Cardiac septum (tissue), 1 donor: Measurements from ENCODE around the gene SNX32. TPM values are rescaled to one million over a fixed set of nuclear protein-coding genes. Genes with fewer than 3 reads are reported as not detected.
"Not testable (repeated sequence)": the region's sequence is repeated elsewhere in the genome, so short reads cannot be mapped to it uniquely, and the experiment has no call there.

Experiments
- DNase-seq: peaks from one replicate; pipeline ENCODE4 v3.0.0-alpha.2; 2020; ENCODE audit warnings: low spot score
- intact Hi-C: fragments of 100-400 bp; cut with DNase I; formaldehyde crosslinking; loops from one replicate; pipeline ENCODE4 v1.14.0; 2022
- total RNA-seq: library from RNA; stranded (reverse); fragmentation: NEBNext Ultra II Directional; extraction: Animal tissue kit (Norgen Biotek cat#: 25700); gene quantifications from one replicate; pipeline ENCODE4 v1.2.1, GENCODE V29; 2021
- donor health status: DM: no; HTN: no; CAD: no.

SNX32 gene
- total RNA-seq, 1 donor from 2014 or later, result 0.54 TPM

DNA sequence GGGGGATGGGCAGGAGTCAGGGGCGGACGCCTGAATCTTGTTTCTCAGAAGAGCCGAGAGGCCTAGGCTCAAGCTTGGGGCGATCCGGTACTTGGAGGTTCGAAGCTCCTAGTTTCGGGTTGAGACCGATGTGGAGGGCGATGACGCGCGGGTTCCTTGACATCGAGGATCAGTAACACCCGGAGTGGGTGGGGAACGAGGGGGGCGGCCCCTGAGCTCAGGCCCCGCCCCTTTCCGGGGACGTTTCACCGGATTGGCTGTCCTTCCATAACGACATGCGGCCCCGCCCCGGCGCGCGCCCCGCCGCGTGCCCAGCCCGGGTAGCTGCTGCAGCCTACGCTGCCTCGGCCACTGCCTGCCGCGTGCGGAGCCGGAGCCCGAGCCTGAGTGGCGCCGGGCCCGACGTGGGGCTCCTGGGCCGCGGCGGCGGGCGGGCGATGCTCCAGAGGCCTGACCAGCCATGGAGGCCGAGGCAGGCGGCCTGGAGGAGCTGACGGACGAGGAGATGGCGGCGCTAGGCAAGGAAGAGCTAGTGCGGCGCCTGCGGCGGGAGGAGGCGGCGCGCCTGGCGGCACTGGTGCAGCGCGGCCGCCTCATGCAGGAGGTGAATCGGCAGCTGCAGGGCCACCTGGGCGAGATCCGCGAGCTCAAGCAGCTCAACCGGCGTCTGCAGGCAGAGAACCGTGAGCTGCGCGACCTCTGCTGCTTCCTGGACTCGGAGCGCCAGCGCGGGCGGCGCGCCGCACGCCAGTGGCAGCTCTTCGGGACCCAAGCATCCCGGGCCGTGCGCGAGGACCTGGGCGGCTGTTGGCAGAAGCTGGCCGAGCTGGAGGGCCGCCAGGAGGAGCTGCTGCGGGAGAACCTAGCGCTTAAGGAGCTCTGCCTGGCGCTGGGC is 56.8 kb downstream of the SNX32 start, which contains the start of gene CCDC85B:
Gene CCDC85B (plus strand): TSS at position 350 of the 895 bp plus-strand sequence. CDS start 111 bp downstream, at position 461.
- intact Hi-C loops, result no loop called here
- DNase-seq, result peak; percentile 99

DNA sequence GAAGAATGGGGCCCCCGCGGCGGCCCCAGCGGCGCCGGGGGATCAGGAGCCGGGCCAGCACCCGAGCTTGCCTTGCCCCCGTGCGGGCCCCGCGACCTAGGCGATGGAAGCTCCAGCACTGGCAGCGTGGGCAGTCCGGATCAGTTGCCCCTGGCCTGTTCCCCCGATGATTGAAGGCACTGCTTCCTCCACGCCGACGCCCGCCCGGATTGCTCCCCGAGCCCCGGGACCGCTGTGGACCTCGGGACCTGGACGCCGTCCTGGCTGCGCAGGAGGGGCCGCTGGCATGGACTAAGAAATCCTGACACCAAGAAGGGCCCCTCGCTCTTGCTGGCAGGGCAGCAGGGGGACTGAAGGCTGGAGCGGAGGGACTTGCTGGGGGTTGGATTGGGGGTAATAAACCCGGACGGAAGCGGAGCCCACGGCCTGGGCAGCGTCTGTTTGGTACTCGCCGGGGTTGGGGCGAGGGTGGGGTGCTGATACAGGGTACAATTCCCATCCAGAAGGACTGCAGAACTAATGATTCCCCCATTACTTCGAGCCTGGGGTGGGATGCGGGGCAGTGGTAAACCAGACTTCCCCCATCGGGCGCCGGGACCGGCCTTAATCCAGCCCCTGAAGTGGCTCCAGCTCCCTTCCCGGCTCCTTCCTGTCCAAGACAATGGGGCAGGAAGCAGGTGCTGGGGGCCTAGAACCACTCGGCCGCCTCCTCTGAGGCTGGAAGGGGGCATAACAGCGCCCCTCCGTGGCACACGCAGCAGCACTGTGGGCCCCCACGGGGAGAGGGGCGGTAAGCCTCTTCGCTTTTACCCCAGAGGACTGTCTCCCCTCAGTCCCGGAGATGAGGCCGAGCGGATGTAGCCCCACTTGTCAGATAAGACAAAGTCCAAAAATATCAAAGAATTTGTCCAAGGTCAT is 57.7 kb downstream of the SNX32 start:
- peak; percentile 87 for DNase-seq
- intact Hi-C loops, result no loop called here

DNA sequence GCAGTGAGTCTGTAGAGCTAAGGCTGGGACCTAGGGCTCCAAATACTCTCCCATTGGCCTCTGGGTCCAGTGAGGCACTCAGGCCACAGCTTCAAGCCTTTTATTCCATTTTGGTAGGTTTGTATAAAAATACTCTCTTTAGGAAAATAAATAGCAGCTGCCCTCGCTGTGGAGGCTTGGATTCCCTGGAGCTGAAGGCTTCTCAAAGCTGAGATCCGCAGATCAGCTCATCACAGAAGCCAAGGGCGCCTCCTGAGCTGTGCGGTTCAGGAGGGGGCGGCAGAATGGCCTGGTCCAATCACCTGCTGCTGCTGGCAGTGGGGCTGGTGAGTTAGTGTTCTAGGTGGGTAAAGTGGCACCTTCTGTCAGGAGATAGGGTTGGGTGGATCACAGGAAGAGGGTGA is 58.4 kb downstream of the SNX32 start:
- DNase-seq, result not testable (repeated sequence)

GRCh38 chr11:65892661-65893317 is 59.0 kb downstream of the SNX32 start:
- no peak for DNase-seq
- intact Hi-C loops, result no loop called here

More for the DNA sequence above, 58.4 kb downstream of the SNX32 start:
- intact Hi-C loops, result not testable (repeated sequence)

DNA sequence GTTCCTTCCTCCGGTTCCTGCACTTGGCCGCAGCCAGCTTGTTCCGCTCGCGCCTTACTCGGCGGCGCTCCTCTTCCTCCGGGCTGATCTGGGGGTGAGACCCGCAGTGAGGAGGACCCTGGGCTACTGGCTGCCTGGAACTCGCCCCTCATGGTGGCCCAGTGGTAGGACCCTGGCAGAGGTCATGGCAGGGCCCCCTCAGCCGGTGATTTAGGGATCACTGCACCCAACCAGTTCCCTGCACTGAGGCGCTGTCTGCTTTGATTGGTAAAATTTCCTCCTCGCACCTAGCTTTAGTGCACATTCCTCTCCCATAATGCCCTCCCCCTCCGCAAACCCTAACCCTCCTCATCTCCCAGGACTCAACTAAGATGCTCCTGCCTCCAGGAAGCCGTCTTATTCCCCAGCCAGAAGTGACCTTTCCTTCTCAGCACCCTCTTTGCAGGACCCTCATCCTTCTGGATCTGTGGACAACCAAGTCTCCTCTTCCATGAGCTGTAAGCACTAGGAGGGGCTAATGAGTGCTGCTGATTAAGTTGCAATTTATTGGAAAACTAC is 60.4 kb downstream of the SNX32 start:
- peak; percentile 92 for DNase-seq
- intact Hi-C loops, result no loop called here

- DNase-seq, result no peak
- intact Hi-C loops, result no loop called here
These were observed 61.8 kb downstream of the SNX32 start for GRCh38 chr11:65895482-65895981.

GRCh38 chr11:65896034-65896999 is 62.6 kb downstream of the SNX32 start:
- DNase-seq, result no peak
- intact Hi-C loops, result no loop called here

GRCh38 chr11:65897020-65897471 is 63.3 kb downstream of the SNX32 start:
- intact Hi-C loops, result no loop called here
- no peak for DNase-seq

- intact Hi-C loops, result no loop called here
- DNase-seq, result no peak
These were observed 65.0 kb downstream of the SNX32 start for GRCh38 chr11:65898656-65899355.

GRCh38 chr11:65899356-65900124 is 65.8 kb downstream of the SNX32 start:
- intact Hi-C loops, result no loop called here
- peak; percentile 89 for DNase-seq

GRCh38 chr11:65900125-65900898 is 66.5 kb downstream of the SNX32 start, which contains the start of gene FOSL1:
Gene FOSL1 (minus strand): TSS chr11:65900388. CDS start chr11:65900339, 49 bp downstream.
- peak; percentile 94 for DNase-seq
- intact Hi-C loops, result no loop called here

- DNase-seq, result no peak
- intact Hi-C loops, result no loop called here
These were observed 67.1 kb downstream of the SNX32 start for GRCh38 chr11:65900899-65901180.

DNA sequence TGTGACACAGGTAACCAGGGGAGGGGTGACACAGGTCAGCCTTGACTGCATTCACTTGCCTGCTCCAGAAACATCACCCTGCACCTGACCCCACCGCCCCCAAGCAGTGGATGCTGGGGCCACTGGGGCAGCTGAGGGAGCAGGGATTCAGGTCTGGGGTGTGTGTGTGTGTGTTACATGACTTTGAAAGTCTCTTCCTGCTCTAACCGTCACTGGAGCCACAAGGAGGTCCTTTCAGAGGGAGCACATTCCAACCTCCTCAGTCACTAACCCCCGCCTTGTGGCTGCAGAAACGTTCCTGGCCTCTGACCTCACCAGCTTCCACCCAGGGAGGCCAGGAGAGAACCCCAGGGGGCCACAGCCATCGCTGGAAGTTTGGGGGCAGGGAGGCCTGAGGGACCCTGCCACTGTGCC is 69.3 kb downstream of the SNX32 start:
- intact Hi-C loops, result no loop called here
- peak; percentile 72 for DNase-seq
